ENCODE data around the gene THAP7.

Gene THAP7

DNA sequence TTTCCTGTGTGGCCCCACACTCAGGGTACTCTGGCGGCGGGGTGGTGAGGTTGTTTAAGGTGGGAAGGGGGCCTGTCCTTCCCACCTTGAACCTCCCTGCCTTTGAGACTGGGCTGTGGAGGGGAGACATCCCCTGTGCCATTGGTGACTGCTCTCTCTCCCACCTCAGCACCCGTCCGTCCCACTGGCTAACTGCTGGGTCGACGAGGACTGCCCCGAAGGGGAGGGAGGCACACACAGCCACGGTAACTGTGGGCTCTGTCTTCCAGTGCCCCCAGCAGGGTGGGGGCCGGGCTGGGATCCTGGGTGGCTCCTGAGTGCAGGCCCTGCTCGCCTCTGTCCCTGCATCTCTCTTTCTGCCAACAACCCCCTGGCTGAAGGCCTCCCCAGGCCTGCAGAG lies 20.6 kb upstream of the THAP7 start:
- Histone ChIP-seq H3K4me3 (ENCODE audit: insufficient read depth, low read depth, low read length) (no peak overlapping the region), H3K4me1 (ENCODE audit: control insufficient read depth, insufficient read depth, low read length) (no peaks in the 10 kb centered on the region), H3K36me3 (ENCODE audit: control insufficient read depth, insufficient read depth, low read length) (no peaks in the 10 kb centered on the region), H3K27ac (ENCODE audit: insufficient read depth, low read depth, low read length, poor library complexity, severe bottlenecking) (no peak overlapping the region), H3K9me3 (ENCODE audit: control insufficient read depth, low read length) (no peaks in the 10 kb centered on the region), H3K27me3 (ENCODE audit: control insufficient read depth, insufficient read depth, low read length, poor library complexity, severe bottlenecking) (no peaks in the 10 kb centered on the region)
- 86 to 87% methylated on average over 10 of the region's 10 CpGs for WGBS, 2 experiments

DNA sequence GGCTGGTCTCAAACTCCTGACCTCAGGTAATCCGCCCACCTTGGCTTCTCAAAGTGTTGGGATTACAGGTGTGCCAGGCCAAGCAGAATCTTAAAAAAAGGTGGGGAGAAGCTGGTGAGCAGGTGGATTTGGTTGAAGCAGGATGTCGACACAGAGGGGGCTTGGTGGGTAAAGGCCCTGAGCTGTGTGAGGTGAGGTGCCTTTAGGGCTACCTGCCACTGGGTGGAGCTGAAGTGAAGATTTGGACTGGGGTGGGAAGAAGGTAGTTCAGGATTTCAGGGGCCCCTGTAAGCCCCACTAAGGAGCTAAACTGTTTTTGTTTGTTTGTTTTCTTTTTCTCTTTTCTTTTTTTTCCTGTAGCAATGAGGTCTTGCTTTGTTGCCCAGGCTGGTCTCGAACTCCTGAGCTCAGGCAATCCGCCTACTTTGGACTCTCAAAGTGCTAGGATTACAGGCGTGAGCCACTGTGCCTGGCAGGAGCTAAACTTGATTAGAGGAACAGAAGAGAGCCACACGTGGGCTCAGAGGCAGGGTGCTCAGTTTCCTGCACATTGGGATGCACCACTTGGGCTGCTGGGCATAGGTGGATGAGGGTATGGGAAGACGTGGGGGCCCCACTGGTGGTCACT lies 19.0 kb upstream of the THAP7 start:
- no peaks in the 10 kb centered on the region for H3K9me3 ChIP-seq (ENCODE audit: control insufficient read depth, low read length)
- H3K4me1 ChIP-seq (ENCODE audit: control insufficient read depth, insufficient read depth, low read length), result peaks cover 3% of the 10 kb centered on the region
- no peaks in the 10 kb centered on the region for H3K36me3 ChIP-seq (ENCODE audit: control insufficient read depth, insufficient read depth, low read length)
- H3K27me3 ChIP-seq (ENCODE audit: control insufficient read depth, insufficient read depth, low read length, poor library complexity, severe bottlenecking), result no peaks in the 10 kb centered on the region
- no peak overlapping the region for H3K4me3 ChIP-seq (ENCODE audit: insufficient read depth, low read depth, low read length)
- 74 to 78% methylated on average over 7 of the region's 7 CpGs for WGBS, 2 experiments
- no peak overlapping the region for H3K27ac ChIP-seq (ENCODE audit: insufficient read depth, low read depth, low read length, poor library complexity, severe bottlenecking)

DNA sequence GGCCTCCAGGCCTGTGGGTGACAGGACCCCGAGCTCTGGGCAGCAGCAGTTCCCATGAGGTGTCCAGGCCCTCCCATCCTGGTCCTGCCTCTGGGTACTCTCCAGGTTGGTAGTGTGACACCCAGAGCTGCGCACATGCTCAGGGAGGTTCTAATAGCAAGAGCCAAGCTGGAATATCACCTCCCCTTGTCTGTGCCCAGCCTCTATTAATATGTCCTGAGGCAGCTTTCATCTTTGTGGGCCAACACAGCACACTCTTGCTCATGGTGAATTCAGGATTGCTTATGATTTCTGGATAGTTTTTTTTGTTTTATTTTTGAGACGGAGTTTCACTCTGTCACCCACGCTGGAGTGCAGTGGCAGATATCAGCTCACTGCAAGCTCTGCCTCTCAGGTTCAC lies 16.4 kb upstream of the THAP7 start:
- Histone ChIP-seq H3K36me3 (ENCODE audit: control insufficient read depth, insufficient read depth, low read length) (no peaks in the 10 kb centered on the region), H3K27ac (ENCODE audit: insufficient read depth, low read depth, low read length, poor library complexity, severe bottlenecking) (no peak overlapping the region), H3K4me1 (ENCODE audit: control insufficient read depth, insufficient read depth, low read length) (peaks cover 20% of the 10 kb centered on the region), H3K9me3 (ENCODE audit: control insufficient read depth, low read length) (no peaks in the 10 kb centered on the region), H3K4me3 (ENCODE audit: insufficient read depth, low read depth, low read length) (no peak overlapping the region), H3K27me3 (ENCODE audit: control insufficient read depth, insufficient read depth, low read length, poor library complexity, severe bottlenecking) (no peaks in the 10 kb centered on the region)
- WGBS, 2 experiments, result 93 to 94% methylated on average over 4 of the region's 4 CpGs

DNA sequence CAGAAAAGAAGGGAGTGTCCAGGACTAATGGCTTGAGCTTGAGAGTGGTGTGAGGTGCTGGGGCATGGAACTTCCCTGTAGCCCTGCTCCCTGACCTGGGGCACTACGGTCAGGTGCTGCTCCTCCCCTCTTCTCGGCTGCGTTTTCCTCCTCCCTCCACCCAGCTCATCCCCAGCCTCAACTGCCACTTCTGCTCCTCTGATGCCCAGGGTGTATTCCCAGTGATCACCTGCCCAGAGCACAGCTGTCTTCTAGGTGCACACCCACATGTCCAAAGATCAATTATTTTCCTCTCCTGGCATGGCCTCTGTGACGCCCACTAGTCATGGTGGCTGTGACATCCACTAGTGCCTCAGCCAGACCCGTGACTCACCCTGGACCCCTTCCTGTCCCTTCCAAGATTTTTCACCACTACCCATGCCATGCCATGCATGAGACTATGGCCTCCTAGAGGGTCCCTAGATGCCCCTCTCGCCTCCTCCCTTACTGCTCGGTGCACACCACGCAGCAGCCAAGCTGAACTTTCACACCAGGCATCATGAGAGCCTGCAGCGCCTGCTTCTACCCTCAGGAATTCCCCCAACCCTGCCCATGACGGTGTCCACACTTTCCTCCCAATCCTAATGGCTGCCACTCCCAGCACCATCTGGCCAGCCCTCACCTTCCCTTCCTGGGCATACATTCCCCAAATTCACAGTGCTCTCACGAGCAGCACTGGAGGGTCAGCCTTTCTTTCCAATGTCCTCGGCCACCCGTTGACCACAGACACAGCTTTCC lies 14.9 kb upstream of the THAP7 start:
- Histone ChIP-seq H3K9me3 (ENCODE audit: control insufficient read depth, low read length) (no peaks in the 10 kb centered on the region), H3K27ac (ENCODE audit: insufficient read depth, low read depth, low read length, poor library complexity, severe bottlenecking) (no peak overlapping the region), H3K4me1 (ENCODE audit: control insufficient read depth, insufficient read depth, low read length) (peaks cover 29% of the 10 kb centered on the region), H3K36me3 (ENCODE audit: control insufficient read depth, insufficient read depth, low read length) (no peaks in the 10 kb centered on the region), H3K4me3 (ENCODE audit: insufficient read depth, low read depth, low read length) (no peak overlapping the region), H3K27me3 (ENCODE audit: control insufficient read depth, insufficient read depth, low read length, poor library complexity, severe bottlenecking) (no peaks in the 10 kb centered on the region)
- 91 to 92% methylated on average over 13 of the region's 13 CpGs for WGBS, 2 experiments

DNA sequence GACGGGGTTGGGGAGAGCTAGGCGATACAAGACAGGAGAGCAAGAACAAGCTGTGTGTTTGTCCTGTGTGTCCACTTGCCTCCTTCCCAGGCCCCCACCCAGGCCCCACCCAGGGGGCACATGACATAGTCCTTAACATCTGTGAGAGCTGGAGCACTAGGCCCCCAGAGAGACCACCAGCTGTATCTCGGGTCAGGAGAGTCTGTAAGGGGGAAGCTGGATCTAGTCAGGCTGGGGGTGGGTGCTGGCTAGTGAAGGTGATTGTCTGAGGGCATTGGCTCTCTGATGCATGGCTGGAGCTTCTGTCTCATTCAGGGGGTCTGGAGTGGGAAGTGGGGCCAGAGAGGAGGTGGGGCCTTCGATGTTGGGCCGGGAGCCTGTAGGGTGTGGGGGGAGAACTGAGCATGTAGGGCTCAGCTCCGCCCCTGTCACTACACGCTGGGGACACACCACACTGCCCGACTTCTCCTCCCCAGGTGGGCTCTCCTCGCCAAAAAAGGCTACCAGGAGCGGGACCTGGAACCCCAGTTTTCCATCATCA lies 13.6 kb upstream of the THAP7 start:
- Histone ChIP-seq H3K27me3 (ENCODE audit: control insufficient read depth, insufficient read depth, low read length, poor library complexity, severe bottlenecking) (no peaks in the 10 kb centered on the region), H3K4me1 (ENCODE audit: control insufficient read depth, insufficient read depth, low read length) (peaks cover 29% of the 10 kb centered on the region), H3K36me3 (ENCODE audit: control insufficient read depth, insufficient read depth, low read length) (no peaks in the 10 kb centered on the region), H3K4me3 (ENCODE audit: insufficient read depth, low read depth, low read length) (peak overlapping the region; percentile 69), H3K27ac (ENCODE audit: insufficient read depth, low read depth, low read length, poor library complexity, severe bottlenecking) (peak overlapping the region; percentile 91), H3K9me3 (ENCODE audit: control insufficient read depth, low read length) (no peaks in the 10 kb centered on the region)
- 81 to 82% methylated on average over 10 of the region's 10 CpGs for WGBS, 2 experiments

DNA sequence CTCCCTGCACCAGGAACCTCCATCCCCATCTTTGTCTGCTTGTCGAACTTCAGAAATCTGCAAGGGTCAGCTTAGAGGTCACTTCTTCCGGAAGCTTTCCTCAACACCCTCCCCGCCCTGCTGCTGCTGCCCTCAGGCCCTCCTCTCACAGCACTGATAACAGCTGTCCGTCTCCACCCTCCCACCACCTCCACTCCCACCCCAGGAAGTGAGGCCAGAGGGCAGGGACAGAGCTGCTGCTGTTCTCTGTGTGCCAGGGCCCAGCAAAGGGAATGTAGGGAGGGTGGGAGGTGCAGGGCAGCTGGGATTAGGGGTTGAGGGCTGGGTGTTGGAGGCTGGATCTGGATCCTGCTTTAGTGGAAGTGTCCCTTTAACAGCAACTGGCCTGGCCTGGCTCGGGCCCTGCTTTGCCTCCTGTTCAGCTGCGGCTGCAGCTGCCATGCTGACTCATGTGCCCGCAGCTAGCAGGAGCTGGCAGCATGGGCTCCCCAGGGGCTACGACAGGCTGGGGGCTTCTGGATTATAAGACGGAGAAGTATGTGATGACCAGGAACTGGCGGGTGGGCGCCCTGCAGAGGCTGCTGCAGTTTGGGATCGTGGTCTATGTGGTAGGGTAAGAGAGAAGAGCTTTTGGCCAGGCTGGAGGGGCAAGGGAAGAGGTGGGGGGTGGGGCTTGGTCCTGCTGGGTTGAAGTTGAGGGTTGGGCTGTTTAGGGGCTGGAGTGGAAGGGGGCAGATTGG lies 13.0 kb upstream of the THAP7 start, which contains the start of gene P2RX6:
Gene P2RX6 (plus strand): TSS at position 440 of the 740 bp plus-strand sequence. CDS start 10 bp downstream, at position 450.
- Histone ChIP-seq H3K4me3 (ENCODE audit: insufficient read depth, low read depth, low read length) (peak within 1 kb of the TSS; percentile 69), H3K36me3 (ENCODE audit: control insufficient read depth, insufficient read depth, low read length) (no peaks in the 10 kb centered on the region), H3K9me3 (ENCODE audit: control insufficient read depth, low read length) (no peaks in the 10 kb centered on the region), H3K4me1 (ENCODE audit: control insufficient read depth, insufficient read depth, low read length) (peaks cover 29% of the 10 kb centered on the region), H3K27me3 (ENCODE audit: control insufficient read depth, insufficient read depth, low read length, poor library complexity, severe bottlenecking) (no peaks in the 10 kb centered on the region), H3K27ac (ENCODE audit: insufficient read depth, low read depth, low read length, poor library complexity, severe bottlenecking) (peak within 1 kb of the TSS; percentile 93)
- WGBS, 2 experiments, result 52 to 54% methylated on average over 12 of the region's 12 CpGs

DNA sequence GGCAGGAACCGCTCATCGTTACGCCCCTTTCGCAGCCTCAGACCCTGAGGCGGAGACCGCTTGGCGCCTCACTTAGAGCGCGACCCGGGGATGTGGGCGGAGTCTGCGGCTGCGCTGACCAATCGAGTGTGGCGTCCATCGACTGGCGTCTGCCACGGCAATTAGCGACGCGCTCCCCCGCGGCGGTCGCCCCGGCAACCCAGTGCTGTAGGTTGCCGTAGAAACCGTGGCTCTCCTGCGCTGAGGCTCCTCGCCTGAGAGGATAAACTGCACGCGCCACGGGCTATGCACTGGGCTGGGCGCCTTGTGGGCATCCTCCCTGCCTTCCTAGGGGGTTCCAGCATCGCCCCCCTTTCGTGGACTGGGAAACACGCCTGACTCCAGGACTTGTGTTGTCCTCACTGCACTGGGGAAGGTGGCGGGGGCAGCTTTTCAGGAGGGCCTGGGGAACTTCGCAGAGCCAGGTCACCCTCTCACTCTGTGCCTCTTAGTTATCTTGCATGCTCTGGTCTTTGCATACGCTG lies 12.3 kb upstream of the THAP7 start:
- H3K4me3 ChIP-seq (ENCODE audit: insufficient read depth, low read depth, low read length), result peak overlapping the region; percentile 69
- no peaks in the 10 kb centered on the region for H3K27me3 ChIP-seq (ENCODE audit: control insufficient read depth, insufficient read depth, low read length, poor library complexity, severe bottlenecking)
- no peaks in the 10 kb centered on the region for H3K36me3 ChIP-seq (ENCODE audit: control insufficient read depth, insufficient read depth, low read length)
- 3% methylated on average over 40 of the region's 40 CpGs for WGBS, 2 experiments
- peak overlapping the region; percentile 93 for H3K27ac ChIP-seq (ENCODE audit: insufficient read depth, low read depth, low read length, poor library complexity, severe bottlenecking)
- no peaks in the 10 kb centered on the region for H3K9me3 ChIP-seq (ENCODE audit: control insufficient read depth, low read length)
- H3K4me1 ChIP-seq (ENCODE audit: control insufficient read depth, insufficient read depth, low read length), result peaks cover 29% of the 10 kb centered on the region

DNA sequence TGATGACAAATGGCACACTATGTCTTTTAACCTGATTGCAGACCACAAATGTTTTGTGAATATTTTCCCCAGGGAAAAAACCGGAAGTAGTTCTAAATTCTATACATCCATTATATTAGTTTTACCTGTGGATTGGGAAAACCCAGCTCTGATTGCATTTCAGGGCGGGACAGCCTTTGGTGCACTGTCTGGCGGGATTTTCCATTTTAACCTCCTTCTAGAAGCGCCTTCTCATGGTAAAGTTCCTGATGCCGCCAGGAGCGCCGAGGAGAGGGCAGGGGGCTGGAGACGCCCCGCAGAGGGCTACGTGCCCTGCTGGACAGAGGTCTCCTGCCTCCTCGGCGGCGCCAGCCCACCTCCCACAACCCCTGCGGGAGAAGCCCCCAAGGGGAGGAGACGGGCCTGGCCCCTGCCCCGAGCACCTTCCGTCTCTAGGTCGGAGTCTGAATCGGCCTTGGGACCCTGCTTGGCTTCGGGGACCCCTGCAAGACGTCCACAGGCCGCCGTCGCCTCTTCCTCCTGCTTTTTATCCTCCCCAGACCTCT lies 11.8 kb upstream of the THAP7 start:
- WGBS, 2 experiments, result 4 to 5% methylated on average over 24 of the region's 24 CpGs
- Histone ChIP-seq H3K9me3 (ENCODE audit: control insufficient read depth, low read length) (no peaks in the 10 kb centered on the region), H3K4me3 (ENCODE audit: insufficient read depth, low read depth, low read length) (peak overlapping the region; percentile 69), H3K27ac (ENCODE audit: insufficient read depth, low read depth, low read length, poor library complexity, severe bottlenecking) (peak overlapping the region; percentile 93), H3K27me3 (ENCODE audit: control insufficient read depth, insufficient read depth, low read length, poor library complexity, severe bottlenecking) (no peaks in the 10 kb centered on the region), H3K4me1 (ENCODE audit: control insufficient read depth, insufficient read depth, low read length) (peaks cover 29% of the 10 kb centered on the region), H3K36me3 (ENCODE audit: control insufficient read depth, insufficient read depth, low read length) (no peaks in the 10 kb centered on the region)

DNA sequence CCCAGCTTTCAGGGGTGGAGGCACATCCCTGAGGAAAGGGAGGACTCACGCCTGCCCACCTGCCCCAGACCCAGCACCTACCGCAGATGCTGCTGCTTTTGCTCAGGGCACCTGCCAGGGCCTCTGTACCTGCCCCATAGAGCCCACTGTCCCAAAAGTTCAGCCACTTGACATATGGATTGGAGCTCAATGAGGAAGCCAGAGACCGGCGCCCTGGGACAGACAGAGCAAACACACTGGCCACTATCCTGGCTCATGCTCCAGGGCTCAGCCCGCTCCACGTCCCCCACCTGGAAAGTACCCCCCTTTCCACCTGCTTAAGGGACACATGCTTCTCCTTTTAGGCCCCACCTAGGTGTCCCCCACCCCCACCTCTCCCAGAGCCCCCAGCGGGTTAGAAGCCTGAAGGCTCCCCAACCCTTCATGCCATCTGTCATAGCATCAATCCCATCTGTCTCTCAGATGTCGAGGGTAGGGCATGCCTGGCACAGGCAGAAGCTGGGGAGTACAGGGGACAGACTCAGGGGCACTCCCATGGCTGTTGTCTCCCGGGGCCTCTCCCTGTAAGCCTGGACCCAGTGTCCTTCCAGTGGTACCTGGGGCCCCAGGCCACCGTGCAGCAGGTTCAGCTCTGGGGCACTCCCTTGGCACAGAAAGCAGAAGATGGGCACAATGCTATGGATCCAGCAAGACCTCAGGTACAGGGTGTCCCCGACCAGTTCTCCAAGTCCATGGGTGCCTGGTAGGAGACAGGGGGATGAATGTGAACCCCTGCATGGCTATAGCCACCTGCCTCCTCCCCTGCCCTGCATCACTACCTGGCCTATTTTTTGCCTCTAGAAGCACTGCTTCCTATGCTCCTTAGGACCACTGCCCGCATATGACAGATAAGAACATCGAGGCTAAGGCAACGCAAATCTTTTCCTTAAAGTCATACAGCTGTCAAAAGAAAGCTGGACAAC lies 10.8 kb upstream of the THAP7 start:
- H3K9me3 ChIP-seq (ENCODE audit: control insufficient read depth, low read length), result no peaks in the 10 kb centered on the region
- H3K27me3 ChIP-seq (ENCODE audit: control insufficient read depth, insufficient read depth, low read length, poor library complexity, severe bottlenecking), result no peaks in the 10 kb centered on the region
- peak overlapping the region; percentile 69 for H3K4me3 ChIP-seq (ENCODE audit: insufficient read depth, low read depth, low read length)
- no peak overlapping the region for H3K27ac ChIP-seq (ENCODE audit: insufficient read depth, low read depth, low read length, poor library complexity, severe bottlenecking)
- H3K36me3 ChIP-seq (ENCODE audit: control insufficient read depth, insufficient read depth, low read length), result no peaks in the 10 kb centered on the region
- 91 to 93% methylated on average over 14 of the region's 14 CpGs for WGBS, 2 experiments
- peaks cover 29% of the 10 kb centered on the region for H3K4me1 ChIP-seq (ENCODE audit: control insufficient read depth, insufficient read depth, low read length)
